Measurements from ENCODE around the gene ZDHHC18. TPM values are rescaled to one million over a fixed set of nuclear protein-coding genes. Genes with fewer than 3 reads are reported as not detected.
"Not testable (repeated sequence)": the region's sequence is repeated elsewhere in the genome, so short reads cannot be mapped to it uniquely, and the experiment has no call there.

ZDHHC18 gene
- total and polyA plus RNA-seq, 2 donors (not counting 1 experiment from before 2014, with no cell fraction given), result 6.3 to 16.9 TPM

DNA sequence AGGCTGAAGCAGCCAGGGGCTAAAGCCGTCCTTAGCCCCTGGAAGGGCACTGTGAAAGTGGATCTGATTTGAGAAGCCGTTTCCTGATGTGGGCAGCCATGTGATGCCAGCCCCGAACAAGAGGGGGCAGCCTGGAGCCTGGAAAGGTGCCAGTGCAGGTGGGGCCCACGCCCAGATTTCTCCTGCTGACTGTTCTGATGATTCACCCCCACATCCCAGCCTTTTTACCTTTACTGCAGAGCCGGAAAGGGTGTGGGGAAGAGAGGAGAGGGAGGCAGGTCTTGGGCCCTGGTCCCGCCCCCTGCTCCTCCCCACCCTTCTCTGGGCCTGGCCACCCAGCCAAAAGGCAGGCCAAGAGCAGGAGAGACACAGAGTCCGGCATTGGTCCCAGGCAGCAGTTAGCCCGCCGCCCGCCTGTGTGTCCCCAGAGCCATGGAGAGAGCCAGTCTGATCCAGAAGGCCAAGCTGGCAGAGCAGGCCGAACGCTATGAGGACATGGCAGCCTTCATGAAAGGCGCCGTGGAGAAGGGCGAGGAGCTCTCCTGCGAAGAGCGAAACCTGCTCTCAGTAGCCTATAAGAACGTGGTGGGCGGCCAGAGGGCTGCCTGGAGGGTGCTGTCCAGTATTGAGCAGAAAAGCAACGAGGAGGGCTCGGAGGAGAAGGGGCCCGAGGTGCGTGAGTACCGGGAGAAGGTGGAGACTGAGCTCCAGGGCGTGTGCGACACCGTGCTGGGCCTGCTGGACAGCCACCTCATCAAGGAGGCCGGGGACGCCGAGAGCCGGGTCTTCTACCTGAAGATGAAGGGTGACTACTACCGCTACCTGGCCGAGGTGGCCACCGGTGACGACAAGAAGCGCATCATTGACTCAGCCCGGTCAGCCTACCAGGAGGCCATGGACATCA, 36.5 kb downstream of the ZDHHC18 start, which contains the start of gene SFN:
TSS of gene SFN (plus strand) at position 369 of the 904 bp plus-strand sequence. CDS start at position 433, 64 bp downstream.
- Histone ChIP-seq H3K4me1 (ENCODE audit: control insufficient read depth, extremely low read depth, insufficient read depth, low read length) (peaks cover 7% of the 10 kb centered on the region), H3K27ac (ENCODE audit: insufficient read depth, low read length) (no peak within 1 kb of the TSS), H3K79me2 (ENCODE audit: control insufficient read depth, insufficient read depth, low read length) (no peaks in the 10 kb centered on the region), H3K36me3 (ENCODE audit: control insufficient read depth, insufficient read depth, low read length) (no peaks in the 10 kb centered on the region), H4K20me1 (ENCODE audit: control insufficient read depth, extremely low read depth, insufficient read depth, low read length) (no peaks in the 10 kb centered on the region), H3K9ac (ENCODE audit: insufficient read depth, low read length) (no peak within 1 kb of the TSS), H3K9me3 (ENCODE audit: control insufficient read depth, insufficient read depth, low read depth, low read length) (no peaks in the 10 kb centered on the region), H3K4me2 (ENCODE audit: extremely low read depth, insufficient read depth, low read length) (peak within 1 kb of the TSS; percentile 81), H2AFZ (ENCODE audit: low read length) (peak within 1 kb of the TSS; percentile 65), H3K27me3 (ENCODE audit: control insufficient read depth, insufficient read depth, low read length) (no peaks in the 10 kb centered on the region), H3K4me3 (replicated peaks in 1 of 4; ENCODE audit: control extremely low read depth in 1 of 4, insufficient read depth in 1 of 4, low read depth in 3 of 4, low read length in 4 of 4) (peak within 1 kb of the TSS in 2 of 4 experiments; percentile 56 to 77)
- TF ChIP-seq EZH2 (IDR thresholded peaks at IDR 0.05; ENCODE audit: low read length, missing control alignments), result no peak
- TF ChIP-seq, protein P1, sequence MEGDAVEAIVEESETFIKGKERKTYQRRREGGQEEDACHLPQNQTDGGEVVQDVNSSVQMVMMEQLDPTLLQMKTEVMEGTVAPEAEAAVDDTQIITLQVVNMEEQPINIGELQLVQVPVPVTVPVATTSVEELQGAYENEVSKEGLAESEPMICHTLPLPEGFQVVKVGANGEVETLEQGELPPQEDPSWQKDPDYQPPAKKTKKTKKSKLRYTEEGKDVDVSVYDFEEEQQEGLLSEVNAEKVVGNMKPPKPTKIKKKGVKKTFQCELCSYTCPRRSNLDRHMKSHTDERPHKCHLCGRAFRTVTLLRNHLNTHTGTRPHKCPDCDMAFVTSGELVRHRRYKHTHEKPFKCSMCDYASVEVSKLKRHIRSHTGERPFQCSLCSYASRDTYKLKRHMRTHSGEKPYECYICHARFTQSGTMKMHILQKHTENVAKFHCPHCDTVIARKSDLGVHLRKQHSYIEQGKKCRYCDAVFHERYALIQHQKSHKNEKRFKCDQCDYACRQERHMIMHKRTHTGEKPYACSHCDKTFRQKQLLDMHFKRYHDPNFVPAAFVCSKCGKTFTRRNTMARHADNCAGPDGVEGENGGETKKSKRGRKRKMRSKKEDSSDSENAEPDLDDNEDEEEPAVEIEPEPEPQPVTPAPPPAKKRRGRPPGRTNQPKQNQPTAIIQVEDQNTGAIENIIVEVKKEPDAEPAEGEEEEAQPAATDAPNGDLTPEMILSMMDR (conservative IDR thresholded peaks at IDR 0.05 in 1 of 2, IDR thresholded peaks at IDR 0.05 in 1 of 2; ENCODE audit: low read depth in 1 of 2, low read length in 2 of 2), result peak in 1 of 2 donors; percentile 17
- no peak for DNase-seq (ENCODE audit: low read depth in 2 of 2)

DNA sequence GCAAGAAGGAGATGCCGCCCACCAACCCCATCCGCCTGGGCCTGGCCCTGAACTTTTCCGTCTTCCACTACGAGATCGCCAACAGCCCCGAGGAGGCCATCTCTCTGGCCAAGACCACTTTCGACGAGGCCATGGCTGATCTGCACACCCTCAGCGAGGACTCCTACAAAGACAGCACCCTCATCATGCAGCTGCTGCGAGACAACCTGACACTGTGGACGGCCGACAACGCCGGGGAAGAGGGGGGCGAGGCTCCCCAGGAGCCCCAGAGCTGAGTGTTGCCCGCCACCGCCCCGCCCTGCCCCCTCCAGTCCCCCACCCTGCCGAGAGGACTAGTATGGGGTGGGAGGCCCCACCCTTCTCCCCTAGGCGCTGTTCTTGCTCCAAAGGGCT, 37.2 kb downstream of the ZDHHC18 start:
- no peak for DNase-seq (ENCODE audit: low read depth in 2 of 2)
- TF ChIP-seq EZH2 (IDR thresholded peaks at IDR 0.05; ENCODE audit: low read length, missing control alignments), result no peak
- TF ChIP-seq, protein P1 (conservative IDR thresholded peaks at IDR 0.05 in 1 of 2, IDR thresholded peaks at IDR 0.05 in 1 of 2; ENCODE audit: low read depth in 1 of 2, low read length in 2 of 2), result no peak
- no peak overlapping the region for H3K4me2 ChIP-seq (ENCODE audit: extremely low read depth, insufficient read depth, low read length)
- H3K4me3 ChIP-seq (replicated peaks in 1 of 4; ENCODE audit: control extremely low read depth in 1 of 4, insufficient read depth in 1 of 4, low read depth in 3 of 4, low read length in 4 of 4), result no peak overlapping the region
- H3K9ac ChIP-seq (ENCODE audit: insufficient read depth, low read length), result no peak overlapping the region
- no peak overlapping the region for H2AFZ ChIP-seq (ENCODE audit: low read length)
- no peaks in the 10 kb centered on the region for H3K9me3 ChIP-seq (ENCODE audit: control insufficient read depth, insufficient read depth, low read depth, low read length)
- no peaks in the 10 kb centered on the region for H3K27me3 ChIP-seq (ENCODE audit: control insufficient read depth, insufficient read depth, low read length)
- H3K79me2 ChIP-seq (ENCODE audit: control insufficient read depth, insufficient read depth, low read length), result no peaks in the 10 kb centered on the region
- H3K27ac ChIP-seq (ENCODE audit: insufficient read depth, low read length), result no peak overlapping the region
- no peaks in the 10 kb centered on the region for H3K36me3 ChIP-seq (ENCODE audit: control insufficient read depth, insufficient read depth, low read length)
- H4K20me1 ChIP-seq (ENCODE audit: control insufficient read depth, extremely low read depth, insufficient read depth, low read length), result no peaks in the 10 kb centered on the region
- H3K4me1 ChIP-seq (ENCODE audit: control insufficient read depth, extremely low read depth, insufficient read depth, low read length), result peaks cover 7% of the 10 kb centered on the region

DNA sequence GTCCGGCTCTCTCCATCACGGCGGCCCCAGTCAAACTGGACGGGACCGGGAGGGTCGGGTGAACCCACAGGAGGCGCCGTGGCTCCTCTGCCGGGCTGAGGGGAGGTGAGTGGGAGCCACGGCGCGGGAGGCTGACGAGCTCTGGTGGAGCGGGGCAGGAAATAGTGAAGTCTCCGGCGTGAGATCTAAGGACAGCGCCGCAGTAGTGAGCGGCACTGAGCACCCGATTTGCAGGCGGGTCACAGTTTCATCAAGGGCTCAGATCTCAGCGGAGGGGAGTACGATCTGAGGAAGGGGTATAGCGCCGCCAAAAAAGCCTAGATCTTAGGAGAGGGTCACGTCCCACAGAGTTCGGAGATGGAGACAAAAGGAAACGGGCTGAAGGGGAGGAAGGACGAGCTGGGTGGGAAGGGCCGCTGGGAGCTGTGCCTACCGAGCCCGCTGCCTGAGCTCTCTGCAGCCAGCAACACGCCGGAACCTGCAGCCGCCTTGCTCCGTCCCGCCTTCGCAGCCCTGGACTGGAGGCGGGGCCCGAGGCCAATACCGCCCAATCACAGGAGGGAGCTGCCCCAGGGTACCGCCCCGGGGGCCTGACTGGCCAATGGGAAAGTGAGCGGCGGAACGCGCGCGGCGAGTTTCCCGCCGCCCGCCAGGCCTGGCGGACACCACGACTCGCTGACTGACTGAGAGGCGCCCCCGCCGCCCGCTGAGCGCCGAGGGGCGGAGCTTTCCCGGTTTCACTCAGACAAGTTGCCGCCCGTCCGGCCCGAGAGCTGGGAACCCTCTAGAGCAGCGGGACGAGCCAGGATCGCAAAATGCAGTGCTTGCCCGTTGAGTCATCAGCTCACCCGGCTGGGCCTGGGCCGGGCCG, 38.4 kb downstream of the ZDHHC18 start:
- Histone ChIP-seq H3K79me2 (ENCODE audit: control insufficient read depth, insufficient read depth, low read length) (no peaks in the 10 kb centered on the region), H3K9ac (ENCODE audit: insufficient read depth, low read length) (peak overlapping the region; percentile 81), H4K20me1 (ENCODE audit: control insufficient read depth, extremely low read depth, insufficient read depth, low read length) (no peaks in the 10 kb centered on the region), H3K4me1 (ENCODE audit: control insufficient read depth, extremely low read depth, insufficient read depth, low read length) (peaks cover 7% of the 10 kb centered on the region), H3K9me3 (ENCODE audit: control insufficient read depth, insufficient read depth, low read depth, low read length) (no peaks in the 10 kb centered on the region), H3K27me3 (ENCODE audit: control insufficient read depth, insufficient read depth, low read length) (no peaks in the 10 kb centered on the region), H3K27ac (ENCODE audit: insufficient read depth, low read length) (peak overlapping the region; percentile 98), H3K4me3 (replicated peaks in 1 of 4; ENCODE audit: control extremely low read depth in 1 of 4, insufficient read depth in 1 of 4, low read depth in 3 of 4, low read length in 4 of 4) (peak overlapping the region; percentile 53 to 77 (median 56)), H3K36me3 (ENCODE audit: control insufficient read depth, insufficient read depth, low read length) (no peaks in the 10 kb centered on the region), H3K4me2 (ENCODE audit: extremely low read depth, insufficient read depth, low read length) (peak overlapping the region; percentile 85), H2AFZ (ENCODE audit: low read length) (peak overlapping the region; percentile 96)
- peak; percentile 96 to 98 for DNase-seq (ENCODE audit: low read depth in 2 of 2)
- TF ChIP-seq, protein P1 (conservative IDR thresholded peaks at IDR 0.05 in 1 of 2, IDR thresholded peaks at IDR 0.05 in 1 of 2; ENCODE audit: low read depth in 1 of 2, low read length in 2 of 2), result no peak
- no peak for TF ChIP-seq EZH2 (IDR thresholded peaks at IDR 0.05; ENCODE audit: low read length, missing control alignments)

DNA sequence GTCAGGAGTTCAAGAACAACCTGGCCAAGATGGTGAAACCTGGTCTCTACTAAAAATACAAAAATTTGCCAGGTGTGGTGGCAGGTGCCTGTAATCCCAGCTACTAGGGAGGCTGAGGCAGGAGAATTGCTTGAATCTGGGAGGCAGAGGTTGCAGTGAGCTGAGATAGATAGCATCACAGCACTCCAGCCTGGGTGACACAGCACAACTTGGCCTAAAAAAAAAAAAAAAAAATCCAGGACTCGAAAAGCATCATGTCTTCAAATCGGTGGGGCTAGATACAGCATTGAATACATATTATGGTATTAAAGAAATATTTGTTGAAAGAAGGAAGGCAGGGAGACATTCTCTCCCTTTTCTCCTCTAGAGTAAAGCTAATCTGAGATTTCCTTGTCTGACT, 46.6 kb downstream of the ZDHHC18 start:
- not testable (repeated sequence) for H3K9me3 ChIP-seq (ENCODE audit: control insufficient read depth, insufficient read depth, low read depth, low read length); DNase-seq (ENCODE audit: low read depth in 2 of 2); H3K4me2 ChIP-seq (ENCODE audit: extremely low read depth, insufficient read depth, low read length); H3K9ac ChIP-seq (ENCODE audit: insufficient read depth, low read length); H3K27me3 ChIP-seq (ENCODE audit: control insufficient read depth, insufficient read depth, low read length); H3K79me2 ChIP-seq (ENCODE audit: control insufficient read depth, insufficient read depth, low read length); H3K36me3 ChIP-seq (ENCODE audit: control insufficient read depth, insufficient read depth, low read length); H3K27ac ChIP-seq (ENCODE audit: insufficient read depth, low read length); H4K20me1 ChIP-seq (ENCODE audit: control insufficient read depth, extremely low read depth, insufficient read depth, low read length); H3K4me3 ChIP-seq (replicated peaks in 1 of 4; ENCODE audit: control extremely low read depth in 1 of 4, insufficient read depth in 1 of 4, low read depth in 3 of 4, low read length in 4 of 4); H3K4me1 ChIP-seq (ENCODE audit: control insufficient read depth, extremely low read depth, insufficient read depth, low read length); H2AFZ ChIP-seq (ENCODE audit: low read length)
